ENCODE data around the gene DLG2.
"Not testable (repeated sequence)": the region's sequence is repeated elsewhere in the genome, so short reads cannot be mapped to it uniquely, and the experiment has no call there.

Gene DLG2

DNA sequence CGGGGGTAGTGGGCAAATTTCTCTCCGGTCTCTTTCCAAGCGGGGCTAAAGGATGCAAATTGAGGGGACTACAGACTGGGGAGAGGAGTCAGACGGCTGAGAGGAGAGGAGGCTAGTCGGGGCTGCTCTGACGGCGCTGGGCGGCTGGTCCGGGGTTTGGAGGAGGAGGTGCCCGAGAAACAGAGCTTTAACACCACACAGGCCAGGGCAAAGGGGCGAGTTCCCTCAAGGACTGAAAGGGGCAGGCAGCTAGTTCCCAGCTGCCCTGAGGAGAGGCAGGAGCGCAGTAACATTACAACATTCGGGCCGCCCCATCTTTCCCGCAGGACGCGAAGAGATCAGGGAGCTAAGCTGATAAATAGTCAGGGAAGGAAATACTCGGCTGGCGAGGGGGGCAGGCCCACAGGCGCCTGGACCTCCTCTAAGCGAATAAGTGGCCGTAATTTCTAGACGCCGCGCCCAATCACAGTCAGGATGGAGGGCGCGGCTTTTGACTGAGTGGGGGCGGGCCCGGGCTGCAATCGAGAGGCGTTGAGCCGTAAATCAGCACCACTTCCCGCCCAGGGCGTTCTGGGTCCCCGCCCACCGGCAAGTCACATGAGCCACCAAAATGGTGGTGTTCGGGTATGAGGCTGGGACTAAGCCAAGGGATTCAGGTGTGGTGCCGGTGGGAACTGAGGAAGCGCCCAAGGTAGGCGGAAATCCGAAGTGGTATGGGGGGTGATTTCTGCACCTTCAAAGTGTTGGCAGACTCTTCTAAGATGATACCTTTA is 1.0 kb upstream of the DLG2 start, which contains the start of gene TMEM126B:
Gene TMEM126B (plus strand): TSS at position 596 of the 773 bp plus-strand sequence. CDS start 15 bp downstream, at position 611.
- Histone ChIP-seq H3K9me3 (ENCODE audit: control insufficient read depth, insufficient read depth, low read length) (no peaks in the 10 kb centered on the region), H3K4me1 (ENCODE audit: control insufficient read depth, insufficient read depth, low read length) (peaks cover 4% of the 10 kb centered on the region), H3K9ac (ENCODE audit: low read depth, low read length) (peak within 1 kb of the TSS; percentile 80), H3K4me3 (ENCODE audit: low read depth, low read length) (peak within 1 kb of the TSS; percentile 72), H3K36me3 (ENCODE audit: control insufficient read depth, insufficient read depth, low read length) (no peaks in the 10 kb centered on the region), H3K27me3 (ENCODE audit: control insufficient read depth, insufficient read depth, low read length) (no peaks in the 10 kb centered on the region)

DNA sequence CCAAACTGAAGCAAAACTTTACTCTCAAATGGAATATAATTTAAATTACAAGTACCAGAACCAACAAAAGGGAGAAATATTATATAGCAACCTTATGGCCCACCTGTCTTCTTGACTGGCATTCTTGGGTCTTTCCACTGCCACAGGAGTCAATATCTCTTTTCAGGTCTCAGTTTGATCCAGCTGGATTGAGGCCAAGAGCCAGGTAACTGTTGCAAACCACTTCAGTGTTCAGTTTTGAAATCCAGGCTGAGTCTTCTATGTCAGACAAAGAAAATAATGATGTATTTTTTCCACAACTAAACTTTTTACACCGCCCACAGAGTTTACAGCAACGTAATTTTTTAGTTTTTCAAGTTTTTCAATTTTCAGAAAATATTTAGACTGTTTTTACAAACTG is 648 bp downstream of the DLG2 start:
- H3K4me1 ChIP-seq (ENCODE audit: control insufficient read depth, insufficient read depth, low read length): peaks cover 4% of the 10 kb centered on the region
- H3K27me3 ChIP-seq (ENCODE audit: control insufficient read depth, insufficient read depth, low read length): no peaks in the 10 kb centered on the region
- no peak overlapping the region for H3K9ac ChIP-seq (ENCODE audit: low read depth, low read length)
- H3K36me3 ChIP-seq (ENCODE audit: control insufficient read depth, insufficient read depth, low read length): no peaks in the 10 kb centered on the region
- no peaks in the 10 kb centered on the region for H3K9me3 ChIP-seq (ENCODE audit: control insufficient read depth, insufficient read depth, low read length)
- peak overlapping the region; percentile 72 for H3K4me3 ChIP-seq (ENCODE audit: low read depth, low read length)

DNA sequence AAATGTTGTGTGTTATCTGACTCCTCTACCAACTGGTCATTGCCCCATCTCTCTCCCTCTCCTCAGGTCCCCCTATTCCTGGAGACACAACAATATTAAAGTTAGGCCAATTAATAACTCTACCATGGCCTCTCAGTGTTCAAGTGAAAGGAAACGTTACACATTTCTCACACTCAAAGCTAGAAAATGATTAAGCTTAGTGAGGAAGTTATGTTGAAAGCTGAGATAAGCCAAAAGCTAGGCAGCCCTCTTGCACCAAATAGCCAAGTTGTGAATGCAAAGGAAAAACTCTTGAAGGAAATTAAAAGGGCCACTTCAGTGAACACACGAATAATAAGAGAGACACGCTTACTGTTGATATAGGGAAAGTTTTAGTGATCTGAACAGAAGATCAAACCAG is 6.9 kb downstream of the DLG2 start:
- Histone ChIP-seq H3K4me3 (ENCODE audit: low read depth, low read length) (no peak overlapping the region), H3K36me3 (ENCODE audit: control insufficient read depth, insufficient read depth, low read length) (no peaks in the 10 kb centered on the region), H3K9me3 (ENCODE audit: control insufficient read depth, insufficient read depth, low read length) (no peaks in the 10 kb centered on the region), H3K27me3 (ENCODE audit: control insufficient read depth, insufficient read depth, low read length) (no peaks in the 10 kb centered on the region), H3K4me1 (ENCODE audit: control insufficient read depth, insufficient read depth, low read length) (no peaks in the 10 kb centered on the region), H3K9ac (ENCODE audit: low read depth, low read length) (no peak overlapping the region)

DNA sequence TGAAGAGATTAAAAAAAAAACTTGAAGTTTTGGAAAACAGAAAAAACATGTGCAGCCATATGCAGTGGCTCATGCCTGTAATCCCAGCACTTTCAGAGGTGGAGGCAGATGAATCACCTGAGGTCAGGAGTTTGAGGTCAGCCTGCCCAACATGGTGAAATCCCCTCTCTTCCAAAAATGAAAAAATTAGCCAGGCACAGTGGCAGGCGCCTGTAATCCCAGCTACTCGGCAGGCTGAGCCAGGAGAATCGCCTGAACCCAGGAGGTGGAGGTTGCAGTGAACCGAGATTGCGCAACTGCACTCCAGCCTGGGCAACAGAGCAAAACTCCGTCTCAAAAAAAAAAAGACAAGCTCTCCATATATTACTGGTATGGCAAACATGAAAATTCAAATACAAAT is 7.6 kb downstream of the DLG2 start:
- no peaks in the 10 kb centered on the region for H3K9me3 ChIP-seq (ENCODE audit: control insufficient read depth, insufficient read depth, low read length)
- no peaks in the 10 kb centered on the region for H3K36me3 ChIP-seq (ENCODE audit: control insufficient read depth, insufficient read depth, low read length)
- H3K4me3 ChIP-seq (ENCODE audit: low read depth, low read length): no peak overlapping the region
- no peaks in the 10 kb centered on the region for H3K27me3 ChIP-seq (ENCODE audit: control insufficient read depth, insufficient read depth, low read length)
- no peaks in the 10 kb centered on the region for H3K4me1 ChIP-seq (ENCODE audit: control insufficient read depth, insufficient read depth, low read length)
- no peak overlapping the region for H3K9ac ChIP-seq (ENCODE audit: low read depth, low read length)

DNA sequence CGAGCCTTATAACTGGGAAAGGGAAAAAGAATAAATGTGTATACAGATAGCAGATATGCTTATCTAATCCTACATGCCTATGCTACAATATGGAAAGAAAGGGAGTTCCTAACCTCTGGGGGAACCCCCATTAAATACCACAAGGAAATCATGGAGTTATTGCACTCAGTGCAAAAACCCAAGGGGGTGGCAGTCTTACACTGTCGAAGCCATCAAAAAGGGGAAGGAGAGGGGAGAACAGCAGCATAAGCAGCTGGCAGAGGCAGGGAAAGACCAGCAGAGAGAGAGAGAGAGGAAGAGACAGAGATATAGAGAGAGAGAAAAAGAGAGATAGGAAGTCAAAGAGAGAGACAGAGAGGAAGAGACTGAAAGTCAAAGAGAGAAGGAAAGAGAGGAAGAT is 15.5 kb downstream of the DLG2 start:
- not testable (repeated sequence) for H3K27me3 ChIP-seq (ENCODE audit: control insufficient read depth, insufficient read depth, low read length); H3K36me3 ChIP-seq (ENCODE audit: control insufficient read depth, insufficient read depth, low read length); H3K4me3 ChIP-seq (ENCODE audit: low read depth, low read length); H3K9me3 ChIP-seq (ENCODE audit: control insufficient read depth, insufficient read depth, low read length); H3K4me1 ChIP-seq (ENCODE audit: control insufficient read depth, insufficient read depth, low read length); H3K9ac ChIP-seq (ENCODE audit: low read depth, low read length)

DNA sequence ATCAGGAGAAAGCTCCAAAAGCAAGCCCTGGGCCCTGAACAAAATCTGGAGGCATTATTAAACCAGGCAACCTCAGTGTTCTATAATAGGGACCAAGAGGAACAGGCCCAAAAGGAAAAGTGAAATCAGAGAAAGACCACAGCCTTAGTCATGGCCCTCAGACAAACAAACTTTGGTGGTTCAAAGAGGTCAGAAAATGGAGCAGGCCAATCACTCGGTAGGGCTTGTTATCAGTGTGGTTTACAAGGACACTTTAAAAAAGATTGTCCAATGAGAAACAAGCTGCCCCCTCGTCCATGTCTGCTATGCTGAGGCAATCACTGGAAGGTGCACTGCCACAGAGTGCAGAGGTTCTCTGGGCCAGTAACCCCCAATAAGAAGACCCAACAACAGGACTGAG is 17.9 kb downstream of the DLG2 start:
- H3K9ac ChIP-seq (ENCODE audit: low read depth, low read length); H3K9me3 ChIP-seq (ENCODE audit: control insufficient read depth, insufficient read depth, low read length); H3K27me3 ChIP-seq (ENCODE audit: control insufficient read depth, insufficient read depth, low read length); H3K4me3 ChIP-seq (ENCODE audit: low read depth, low read length); H3K36me3 ChIP-seq (ENCODE audit: control insufficient read depth, insufficient read depth, low read length); H3K4me1 ChIP-seq (ENCODE audit: control insufficient read depth, insufficient read depth, low read length): not testable (repeated sequence)

DNA sequence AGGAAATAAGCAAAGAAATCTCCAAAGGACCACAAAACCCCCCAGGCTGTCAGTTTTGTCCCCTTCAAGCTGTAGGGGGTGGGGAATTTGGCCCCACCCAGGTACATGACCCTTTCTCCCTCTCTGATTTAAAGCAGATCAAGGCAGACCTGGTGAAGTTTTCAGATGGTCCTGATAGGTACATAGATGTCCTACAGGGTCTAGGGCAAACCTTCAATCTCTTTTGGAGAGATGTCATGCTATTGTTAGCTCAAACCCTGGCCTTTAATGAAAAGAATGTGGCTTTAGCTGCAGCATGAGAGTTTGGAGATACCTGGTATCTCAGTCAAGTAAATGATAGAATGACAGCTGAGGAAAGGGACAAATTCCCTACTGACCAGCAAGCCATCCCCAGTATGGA is 18.5 kb downstream of the DLG2 start:
- H3K36me3 ChIP-seq (ENCODE audit: control insufficient read depth, insufficient read depth, low read length); H3K9ac ChIP-seq (ENCODE audit: low read depth, low read length); H3K4me1 ChIP-seq (ENCODE audit: control insufficient read depth, insufficient read depth, low read length); H3K9me3 ChIP-seq (ENCODE audit: control insufficient read depth, insufficient read depth, low read length); H3K27me3 ChIP-seq (ENCODE audit: control insufficient read depth, insufficient read depth, low read length); H3K4me3 ChIP-seq (ENCODE audit: low read depth, low read length): not testable (repeated sequence)

DNA sequence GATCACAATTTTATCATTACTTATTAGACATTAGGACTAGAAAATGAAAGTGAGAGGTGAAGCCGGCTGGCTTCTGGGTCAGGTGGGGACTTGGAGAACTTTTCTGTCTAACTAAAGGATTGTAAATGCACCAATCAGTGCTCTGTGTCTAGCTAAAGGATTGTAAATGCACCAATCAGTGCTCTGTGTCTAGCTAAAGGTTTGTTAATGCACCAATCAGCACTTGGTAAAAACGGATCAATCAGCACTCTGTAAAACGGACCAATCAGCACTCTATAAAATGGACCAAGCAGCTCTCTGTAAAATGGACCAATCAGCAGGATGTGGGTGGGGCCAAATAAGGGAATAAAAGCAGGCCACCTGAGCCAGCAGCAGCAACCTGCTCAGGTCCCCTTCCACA is 20.9 kb downstream of the DLG2 start:
- H3K4me1 ChIP-seq (ENCODE audit: control insufficient read depth, insufficient read depth, low read length); H3K9me3 ChIP-seq (ENCODE audit: control insufficient read depth, insufficient read depth, low read length); H3K4me3 ChIP-seq (ENCODE audit: low read depth, low read length); H3K36me3 ChIP-seq (ENCODE audit: control insufficient read depth, insufficient read depth, low read length); H3K9ac ChIP-seq (ENCODE audit: low read depth, low read length); H3K27me3 ChIP-seq (ENCODE audit: control insufficient read depth, insufficient read depth, low read length): not testable (repeated sequence)

DNA sequence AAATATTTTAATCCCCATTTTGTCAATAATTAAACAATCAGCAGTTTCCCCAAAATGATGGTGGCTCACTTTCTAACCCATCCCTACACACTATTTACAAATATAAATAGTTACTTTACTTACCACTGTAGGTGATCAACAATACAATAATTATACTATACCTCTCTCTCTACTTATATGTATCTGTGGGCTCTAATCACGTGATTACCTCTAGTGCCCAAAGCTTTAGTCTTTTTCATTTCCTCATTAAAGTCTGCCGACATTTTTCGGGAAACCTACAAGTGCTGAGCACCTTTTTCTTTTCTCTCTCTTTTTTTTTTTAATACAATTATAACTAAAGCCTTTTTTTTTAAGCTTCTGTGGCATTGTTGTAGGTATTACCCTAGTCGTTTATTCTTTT is 23.9 kb downstream of the DLG2 start:
- H3K36me3 ChIP-seq (ENCODE audit: control insufficient read depth, insufficient read depth, low read length): no peaks in the 10 kb centered on the region
- H3K9ac ChIP-seq (ENCODE audit: low read depth, low read length): no peak overlapping the region
- H3K4me3 ChIP-seq (ENCODE audit: low read depth, low read length): no peak overlapping the region
- no peaks in the 10 kb centered on the region for H3K4me1 ChIP-seq (ENCODE audit: control insufficient read depth, insufficient read depth, low read length)
- no peaks in the 10 kb centered on the region for H3K27me3 ChIP-seq (ENCODE audit: control insufficient read depth, insufficient read depth, low read length)
- no peaks in the 10 kb centered on the region for H3K9me3 ChIP-seq (ENCODE audit: control insufficient read depth, insufficient read depth, low read length)

DNA sequence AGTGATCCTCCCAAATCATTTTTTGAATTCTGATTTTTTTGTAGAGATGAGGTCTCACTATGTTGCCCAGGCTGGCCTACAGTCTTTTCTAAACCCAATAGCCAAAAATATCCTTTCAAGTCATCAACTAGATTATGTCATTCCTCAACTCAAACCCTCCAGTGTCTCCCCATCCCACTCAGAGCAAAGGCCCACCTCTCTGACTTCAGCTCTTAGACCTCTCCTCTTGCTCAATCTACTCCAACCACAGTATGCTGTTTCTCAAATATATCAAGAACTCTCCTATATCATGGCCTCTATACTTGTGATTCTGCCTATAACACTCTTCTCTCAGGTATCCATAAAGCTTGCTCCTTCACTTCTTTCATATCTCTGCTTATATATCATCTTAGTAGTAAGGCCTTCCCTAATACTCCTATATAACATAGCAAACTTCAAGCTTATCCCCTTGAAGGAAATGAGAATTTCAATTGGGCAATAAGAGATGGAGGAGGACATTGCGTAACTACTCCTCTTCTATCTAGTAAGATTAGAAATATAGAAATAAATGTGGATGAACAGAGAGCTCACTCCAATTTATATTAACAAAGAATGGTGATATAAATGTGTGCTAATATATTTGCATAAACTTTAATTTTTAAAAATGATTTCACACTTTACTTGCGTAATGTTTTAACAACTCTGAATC is 24.5 kb downstream of the DLG2 start:
- no peaks in the 10 kb centered on the region for H3K27me3 ChIP-seq (ENCODE audit: control insufficient read depth, insufficient read depth, low read length)
- no peaks in the 10 kb centered on the region for H3K9me3 ChIP-seq (ENCODE audit: control insufficient read depth, insufficient read depth, low read length)
- H3K4me1 ChIP-seq (ENCODE audit: control insufficient read depth, insufficient read depth, low read length): no peaks in the 10 kb centered on the region
- H3K4me3 ChIP-seq (ENCODE audit: low read depth, low read length): no peak overlapping the region
- no peak overlapping the region for H3K9ac ChIP-seq (ENCODE audit: low read depth, low read length)
- no peaks in the 10 kb centered on the region for H3K36me3 ChIP-seq (ENCODE audit: control insufficient read depth, insufficient read depth, low read length)

DNA sequence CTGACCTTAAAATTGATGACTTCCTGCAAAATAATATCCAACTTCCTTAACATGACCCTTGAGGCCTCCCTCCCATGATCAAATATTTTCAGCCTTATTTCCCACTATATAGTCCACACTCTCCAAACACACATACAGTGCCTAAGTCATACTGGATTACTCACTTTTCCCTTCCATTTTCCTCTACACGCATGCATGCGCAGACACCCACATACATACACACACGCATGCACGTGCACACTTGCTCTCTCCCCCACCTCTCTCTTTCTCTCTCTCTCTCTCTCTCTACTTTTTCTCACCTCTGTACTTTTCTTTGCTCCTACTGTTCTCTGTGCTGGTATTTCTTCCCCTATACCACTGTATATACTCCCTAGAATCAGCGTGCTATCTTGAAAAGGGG is 28.1 kb downstream of the DLG2 start:
- Histone ChIP-seq H3K4me3 (ENCODE audit: low read depth, low read length) (no peak overlapping the region), H3K9ac (ENCODE audit: low read depth, low read length) (no peak overlapping the region), H3K27me3 (ENCODE audit: control insufficient read depth, insufficient read depth, low read length) (no peaks in the 10 kb centered on the region), H3K4me1 (ENCODE audit: control insufficient read depth, insufficient read depth, low read length) (no peaks in the 10 kb centered on the region), H3K36me3 (ENCODE audit: control insufficient read depth, insufficient read depth, low read length) (no peaks in the 10 kb centered on the region), H3K9me3 (ENCODE audit: control insufficient read depth, insufficient read depth, low read length) (no peaks in the 10 kb centered on the region)

DNA sequence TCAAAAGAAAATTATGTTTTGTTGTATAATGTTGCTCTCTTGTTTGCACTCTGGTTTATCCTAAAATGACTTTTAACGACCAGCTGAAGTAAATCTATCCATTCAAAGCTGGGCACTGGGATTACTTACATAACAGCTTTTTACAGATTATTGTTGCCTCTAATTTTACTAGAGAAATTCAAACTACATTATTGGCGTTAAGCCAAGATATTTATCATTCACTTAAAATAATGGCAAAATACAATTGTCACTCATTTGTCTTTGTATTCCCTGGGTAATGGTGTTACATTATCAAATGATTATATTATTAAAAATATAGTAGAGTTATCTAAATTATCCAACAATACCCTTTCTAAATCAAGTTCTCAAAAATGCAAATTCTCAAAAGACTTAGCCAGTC is 30.3 kb downstream of the DLG2 start:
- Histone ChIP-seq H3K36me3 (ENCODE audit: control insufficient read depth, insufficient read depth, low read length) (no peaks in the 10 kb centered on the region), H3K27me3 (ENCODE audit: control insufficient read depth, insufficient read depth, low read length) (no peaks in the 10 kb centered on the region), H3K4me1 (ENCODE audit: control insufficient read depth, insufficient read depth, low read length) (no peaks in the 10 kb centered on the region), H3K4me3 (ENCODE audit: low read depth, low read length) (no peak overlapping the region), H3K9ac (ENCODE audit: low read depth, low read length) (no peak overlapping the region), H3K9me3 (ENCODE audit: control insufficient read depth, insufficient read depth, low read length) (no peaks in the 10 kb centered on the region)
